GM12873 (cell line): ENCODE data around the gene SIAH2.

Experiments used
- TF ChIP-seq, protein P1 (sequence below): IDR thresholded peaks from 2 replicates; pipeline ENCODE4 v1.5.1; 2012; ENCODE audit warnings: low read depth, mild to moderate bottlenecking, moderate library complexity, low read length, control low read depth; ENCODE audit not compliant: insufficient read depth; ENCODE audit errors: missing control alignments

Gene SIAH2

DNA sequence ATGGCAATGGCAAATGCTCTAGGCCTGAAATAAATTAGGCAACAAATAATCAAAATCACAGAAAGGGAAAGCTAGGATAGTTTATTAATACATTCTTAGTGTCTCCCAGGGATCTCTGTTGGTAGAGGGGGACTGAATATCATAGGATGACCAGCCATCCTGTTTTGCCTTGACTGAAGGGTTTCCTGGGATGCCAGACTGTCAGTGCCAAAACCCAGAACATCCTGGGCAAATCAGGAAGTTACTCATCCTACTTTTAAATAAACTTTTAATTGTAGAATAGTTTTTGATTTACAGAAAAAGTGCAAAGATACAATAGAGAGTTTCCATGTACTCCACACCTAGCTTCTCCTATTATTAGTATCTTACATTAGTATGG lies 21.8 kb upstream of the SIAH2 start:
- TF ChIP-seq, protein P1, sequence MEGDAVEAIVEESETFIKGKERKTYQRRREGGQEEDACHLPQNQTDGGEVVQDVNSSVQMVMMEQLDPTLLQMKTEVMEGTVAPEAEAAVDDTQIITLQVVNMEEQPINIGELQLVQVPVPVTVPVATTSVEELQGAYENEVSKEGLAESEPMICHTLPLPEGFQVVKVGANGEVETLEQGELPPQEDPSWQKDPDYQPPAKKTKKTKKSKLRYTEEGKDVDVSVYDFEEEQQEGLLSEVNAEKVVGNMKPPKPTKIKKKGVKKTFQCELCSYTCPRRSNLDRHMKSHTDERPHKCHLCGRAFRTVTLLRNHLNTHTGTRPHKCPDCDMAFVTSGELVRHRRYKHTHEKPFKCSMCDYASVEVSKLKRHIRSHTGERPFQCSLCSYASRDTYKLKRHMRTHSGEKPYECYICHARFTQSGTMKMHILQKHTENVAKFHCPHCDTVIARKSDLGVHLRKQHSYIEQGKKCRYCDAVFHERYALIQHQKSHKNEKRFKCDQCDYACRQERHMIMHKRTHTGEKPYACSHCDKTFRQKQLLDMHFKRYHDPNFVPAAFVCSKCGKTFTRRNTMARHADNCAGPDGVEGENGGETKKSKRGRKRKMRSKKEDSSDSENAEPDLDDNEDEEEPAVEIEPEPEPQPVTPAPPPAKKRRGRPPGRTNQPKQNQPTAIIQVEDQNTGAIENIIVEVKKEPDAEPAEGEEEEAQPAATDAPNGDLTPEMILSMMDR = no peak

DNA sequence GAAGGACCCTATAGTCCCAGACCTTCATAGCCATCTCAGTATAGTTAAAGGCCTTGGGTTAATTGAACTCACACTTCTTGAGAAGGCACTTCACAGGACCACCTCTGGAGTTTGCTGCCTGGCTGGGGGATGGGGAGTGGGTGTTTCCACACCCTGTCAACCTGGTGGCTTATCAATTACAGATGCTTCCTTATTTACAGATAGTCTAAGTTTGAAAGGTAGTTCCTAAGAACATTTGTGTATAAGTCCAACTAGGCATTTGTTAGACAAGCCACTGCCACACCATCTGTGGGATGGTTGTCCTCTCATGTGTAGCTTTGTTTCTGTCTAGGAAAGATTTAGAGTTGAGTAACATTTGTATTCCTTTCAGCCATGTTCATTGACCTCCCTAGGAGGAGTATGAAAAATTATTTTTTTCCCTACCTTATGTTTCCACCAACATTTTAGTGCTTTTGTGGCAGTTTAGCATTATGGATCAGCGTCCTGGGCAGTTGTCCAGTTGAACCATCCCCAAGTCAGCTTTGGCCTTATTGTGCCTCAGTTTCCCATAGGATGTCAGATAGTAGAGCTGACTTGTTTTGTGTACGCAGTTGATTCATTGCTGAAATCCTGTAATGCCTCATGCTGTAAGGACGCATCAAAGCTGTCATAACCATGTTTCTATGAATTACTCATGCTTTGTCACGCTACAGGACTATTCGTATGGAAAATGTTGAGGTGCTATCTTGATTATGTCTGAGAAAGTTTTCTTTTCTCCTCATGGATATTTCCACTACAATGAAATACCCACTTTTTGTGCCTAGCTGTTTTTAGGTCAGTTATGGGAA lies 21.2 kb upstream of the SIAH2 start:
- TF ChIP-seq, protein P1 = no peak

DNA sequence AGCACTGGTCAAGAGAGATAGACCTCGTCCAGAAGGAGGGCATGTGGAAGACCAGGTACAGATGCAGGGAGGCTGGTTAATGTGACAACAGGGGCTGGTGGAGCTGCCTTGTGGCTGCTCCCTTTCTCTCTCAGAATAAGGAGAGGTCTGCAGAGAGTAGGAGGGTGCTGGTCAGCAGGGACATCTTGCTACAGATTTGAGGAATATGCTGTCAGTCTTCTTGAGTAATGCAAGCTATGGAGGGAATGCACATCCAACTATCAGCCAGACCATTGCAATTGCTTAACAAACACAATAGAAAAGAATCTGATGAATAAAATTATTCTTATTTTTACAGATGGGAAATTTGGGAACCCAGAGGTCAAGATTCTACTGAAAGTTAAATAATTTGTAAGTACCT lies 20.3 kb upstream of the SIAH2 start:
- TF ChIP-seq, protein P1 = no peak

DNA sequence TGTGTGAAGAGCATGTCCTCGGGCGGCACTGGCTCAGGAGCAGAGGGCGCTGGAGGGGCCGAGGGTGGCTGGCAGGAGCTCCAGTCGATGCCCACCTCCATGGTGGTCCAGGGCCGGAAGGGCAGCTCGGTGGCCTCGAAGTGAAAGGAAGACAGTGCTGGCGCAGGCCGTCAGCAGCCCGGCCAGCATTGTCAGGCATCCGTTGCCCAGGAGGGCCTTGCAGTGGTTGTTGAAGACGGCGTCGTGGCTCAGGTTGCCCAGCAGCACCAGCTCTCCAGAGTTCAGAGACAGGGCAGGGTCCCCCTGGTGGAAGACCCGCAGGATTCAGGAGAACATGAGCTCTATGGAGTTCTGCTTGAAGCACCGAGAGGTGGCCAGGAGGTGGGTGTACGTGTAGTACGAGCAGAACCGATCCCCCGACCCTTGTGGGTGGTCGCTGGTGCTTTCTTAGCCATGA lies 16.5 kb upstream of the SIAH2 start:
- TF ChIP-seq, protein P1 = no peak

DNA sequence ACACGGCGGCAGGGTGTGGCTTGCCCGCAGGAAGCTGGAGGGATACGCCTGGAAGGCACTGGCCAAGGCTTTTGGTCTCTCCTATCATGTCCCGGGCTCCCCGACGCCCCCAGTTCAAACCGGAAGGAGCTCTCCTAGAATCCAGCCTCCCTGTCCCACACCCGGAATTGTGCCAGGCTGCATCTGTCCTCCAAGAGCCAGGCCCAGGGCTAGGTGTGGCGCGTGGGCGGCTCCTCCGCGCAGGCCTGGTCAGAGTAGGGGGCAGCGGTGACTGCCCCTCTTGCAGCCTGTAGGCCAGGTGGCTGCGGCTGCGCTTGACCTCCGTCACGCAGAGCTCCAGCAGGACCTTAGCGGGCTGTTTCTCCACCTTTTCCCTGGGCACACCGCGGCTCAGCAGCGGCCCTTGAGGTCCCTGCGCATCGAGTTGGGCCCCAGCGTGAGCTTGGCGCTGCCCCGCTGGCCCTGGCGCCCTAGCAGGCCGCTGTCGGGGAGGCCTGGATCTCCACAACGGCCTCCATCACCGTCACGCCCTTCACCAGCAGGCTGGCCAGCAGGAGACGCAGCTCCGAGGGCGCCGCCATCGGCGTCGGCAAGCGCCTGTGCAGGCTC lies 15.9 kb upstream of the SIAH2 start:
- TF ChIP-seq, protein P1 = no peak

DNA sequence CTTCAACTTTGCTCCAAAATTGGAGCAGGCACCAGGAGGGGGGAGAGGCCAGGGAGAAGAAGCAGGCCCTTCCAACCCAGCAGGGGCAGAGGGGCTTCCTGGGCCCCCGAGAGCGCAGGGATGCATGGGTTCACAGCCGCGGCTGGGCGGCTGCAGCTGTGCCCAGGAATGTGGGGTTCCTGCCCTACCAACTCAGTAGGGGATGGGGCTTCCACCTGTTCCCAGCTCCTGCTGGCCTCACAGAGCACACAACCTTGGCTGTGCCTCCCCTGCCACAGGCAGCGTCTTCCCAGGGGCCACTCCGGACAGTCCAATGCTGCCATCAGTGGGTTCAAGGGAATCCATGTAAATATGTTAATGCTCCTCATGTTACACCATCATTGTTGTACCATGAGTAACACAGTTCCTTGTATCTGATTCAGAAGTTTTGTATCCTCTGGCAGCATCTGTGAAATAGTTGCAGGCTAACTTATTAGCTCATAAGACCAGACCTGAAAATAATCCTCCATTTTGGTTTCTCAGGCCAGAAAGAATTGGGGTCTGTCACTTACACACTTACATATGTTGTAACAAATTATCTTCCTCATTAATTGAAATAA lies 12.1 kb upstream of the SIAH2 start:
- TF ChIP-seq, protein P1 = no peak

DNA sequence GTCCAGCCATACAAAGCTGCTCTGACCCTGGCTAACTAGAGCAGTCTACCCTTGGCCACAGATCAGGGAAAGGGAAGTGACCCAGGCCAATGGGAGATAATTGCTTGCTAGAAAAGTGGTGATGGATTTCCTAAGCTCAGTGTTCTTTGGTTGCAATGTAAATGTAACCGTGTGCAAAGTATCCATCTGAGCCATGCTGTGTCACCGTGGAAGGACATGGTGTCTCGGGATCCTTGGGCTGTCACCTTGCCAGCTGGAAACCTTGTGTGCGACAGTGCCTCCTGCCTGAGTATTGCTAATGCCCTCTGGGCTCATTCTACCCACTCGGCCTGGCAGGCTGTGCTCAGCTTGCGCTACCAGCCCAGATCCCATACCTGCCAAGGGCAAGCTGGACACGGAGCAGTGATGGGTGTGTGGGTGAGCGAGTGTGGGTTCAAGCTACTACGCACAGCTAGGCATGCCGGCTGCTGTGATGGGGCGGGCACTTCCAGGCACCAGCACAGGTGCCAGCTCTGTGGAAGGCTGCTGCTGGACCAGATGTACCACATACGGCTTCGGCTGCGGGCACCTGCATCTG lies 10.7 kb upstream of the SIAH2 start:
- TF ChIP-seq, protein P1 = no peak
